HCT116 (cell line): ENCODE results near the gene DMBX1. TPM values are rescaled to one million over a fixed set of nuclear protein-coding genes. Genes with fewer than 3 reads are reported as not detected.

Source experiments
- ATAC-seq: fragments of 200-7000 bp; cut with Tn5 transposase; 2 replicates; pipeline ENCODE4 v1.9.1; 2020; ENCODE audit warnings: mild to moderate bottlenecking, moderate library complexity
- BruUV-seq: library from RNA; stranded (reverse); fragments of 400-500 nt; replicated peaks from 2 replicates; lab custom pipeline; 2021; lab: Mats Ljungman, UMichigan
- CTCF ChIA-PET: fragments of 300-600 bp; sonication (Branson Sonifier 250); formaldehyde crosslinking; loops from one replicate; lab custom pipeline; 2021; ENCODE audit warnings: antibody characterized with exemption; lab: Charles Lee
- POLR2A ChIA-PET: fragments of 300-600, 350-600 bp; sonication (Branson Sonifier 250); formaldehyde crosslinking; loops from one replicate; lab custom pipeline; 2021; ENCODE audit warnings: antibody characterized with exemption; lab: Charles Lee
- RAD21 ChIA-PET, 2 experiments: fragments of 300-600 bp; sonication (Branson Sonifier 250); formaldehyde crosslinking; loops; one replicate each; lab custom pipeline; 2023; ENCODE audit warnings: low total read pairs in 2 of 2; ENCODE audit not compliant: uncharacterized antibody in 2 of 2, unreplicated experiment in 2 of 2, low non-redundant PET in 1 of 2; lab: Charles Lee
- DNase-seq: peaks from one replicate; pipeline ENCODE4 v3.0.0-alpha.2; 2010; ENCODE audit warnings: low read depth, low spot score
- H2AFZ ChIP-seq: fragments of 200-600 bp; shearing (Covaris generic), sonication (generic); 2 replicates; pipeline ENCODE4 v1.6.1; 2017; ENCODE audit warnings: low read depth, mixed run types, mixed read lengths, antibody characterized with exemption, low read length; ENCODE audit not compliant: poor library complexity, severe bottlenecking
- H3K27ac ChIP-seq: 2 replicates; pipeline ENCODE4 v1.5.1; 2012; ENCODE audit warnings: low read depth, low read length
- H3K27me3 ChIP-seq: fragments of 200-600 bp; sonication (generic); 2 replicates; pipeline ENCODE4 v1.6.1; 2016; ENCODE audit warnings: mixed run types, low read length, mixed read lengths; ENCODE audit not compliant: insufficient read depth
- H3K36me3 ChIP-seq, 2 experiments: fragments of 200-500 bp in 1 of 2; fragments of 200-600 bp in 1 of 2; sonication (Bioruptor generic) in 1 of 2; sonication (generic) in 1 of 2; 2 replicates each; pipeline versions ENCODE4 v1.5.1 to v1.6.1; 2014 to 2016; ENCODE audit warnings: low read length in 2 of 2, inconsistent platforms in 1 of 2, mixed read lengths in 1 of 2, mixed run types in 1 of 2; ENCODE audit not compliant: insufficient read depth in 2 of 2, control insufficient read depth in 1 of 2
- H3K4me1 ChIP-seq, 2 experiments: fragments of 200-600 bp in 1 of 2; sonication (generic) in 1 of 2; 2 replicates each; pipeline versions ENCODE4 v1.5.1 to v1.6.1; 2012 to 2017; ENCODE audit warnings: low read length in 2 of 2, inconsistent platforms in 1 of 2, mild to moderate bottlenecking in 1 of 2, mixed read lengths in 1 of 2, mixed run types in 1 of 2, moderate library complexity in 1 of 2; ENCODE audit not compliant: insufficient read depth in 2 of 2, control insufficient read depth in 1 of 2
- H3K4me2 ChIP-seq: fragments of 200-600 bp; sonication (generic); 2 replicates; pipeline ENCODE4 v1.6.1; 2017; ENCODE audit warnings: mixed run types, low read length, mixed read lengths
- H3K4me3 ChIP-seq, 2 experiments: fragments of 200-600 bp in 1 of 2; sonication (generic) in 1 of 2; replicated peaks in 1 of 2; 2 replicates each; pipeline ENCODE4 v1.5.1; 2011 to 2016; ENCODE audit warnings: low read length in 2 of 2, control low read depth in 1 of 2, low read depth in 1 of 2, mild to moderate bottlenecking in 1 of 2, mixed read lengths in 1 of 2, mixed run types in 1 of 2
- H3K79me2 ChIP-seq: fragments of 200-600 bp; sonication (generic); 2 replicates; pipeline ENCODE4 v1.6.1; 2017; ENCODE audit warnings: mild to moderate bottlenecking, mixed run types, low read length, moderate library complexity, mixed read lengths; ENCODE audit not compliant: insufficient read depth
- H3K9ac ChIP-seq: fragments of 200-600 bp; sonication (generic); 2 replicates; pipeline ENCODE4 v1.6.1; 2016; ENCODE audit warnings: low read length, mixed read lengths
- H3K9me2 ChIP-seq: fragments of 200-600 bp; sonication (generic), shearing (Covaris generic); 2 replicates; pipeline ENCODE4 v1.6.1; 2017; ENCODE audit warnings: mixed run types, mild to moderate bottlenecking, moderate library complexity; ENCODE audit not compliant: insufficient read depth
- H3K9me3 ChIP-seq, 2 experiments: fragments of 200-500 bp in 1 of 2; fragments of 200-600 bp in 1 of 2; sonication (Bioruptor generic) in 1 of 2; sonication (generic) in 1 of 2; 2 replicates each; pipeline ENCODE4 v1.6.1; 2014 to 2017; ENCODE audit warnings: low read length in 2 of 2, mixed read lengths in 2 of 2, inconsistent platforms in 1 of 2, low read depth in 1 of 2, mild to moderate bottlenecking in 1 of 2, mixed run types in 1 of 2, moderate library complexity in 1 of 2; ENCODE audit not compliant: control insufficient read depth in 1 of 2, insufficient read depth in 1 of 2
- H4K20me1 ChIP-seq: fragments of 200-600 bp; sonication (generic), shearing (Covaris generic); 2 replicates; pipeline ENCODE4 v1.6.1; 2017; ENCODE audit warnings: mixed run types, mild to moderate bottlenecking, moderate library complexity; ENCODE audit not compliant: insufficient read depth
- CBX3 ChIP-seq: IDR thresholded peaks from 2 replicates; pipeline ENCODE4 v1.6.1; 2012; ENCODE audit warnings: low read depth
- CEBPB ChIP-seq: IDR thresholded peaks from 2 replicates; pipeline ENCODE4 v1.6.1; 2012; ENCODE audit warnings: low read depth
- ELF1 ChIP-seq: IDR thresholded peaks from 2 replicates; pipeline ENCODE4 v1.6.1; 2012; ENCODE audit warnings: low read depth, borderline replicate concordance
- EZH2 ChIP-seq: fragments of 200-600 bp; sonication (generic); IDR thresholded peaks from 2 replicates; pipeline ENCODE4 v1.6.1; 2017; ENCODE audit warnings: antibody characterized with exemption, mixed run types
- EZH2phosphoT487 ChIP-seq: fragments of 200-600 bp; IDR thresholded peaks from 2 replicates; pipeline ENCODE4 v1.6.1; 2018; ENCODE audit warnings: antibody characterized with exemption, borderline replicate concordance
- POLR2A ChIP-seq: IDR thresholded peaks from 2 replicates; pipeline ENCODE4 v1.7.0; 2011; ENCODE audit warnings: borderline replicate concordance; ENCODE audit not compliant: insufficient read depth, insufficient read length; ENCODE audit errors: extremely low read depth
- SRF ChIP-seq: IDR thresholded peaks from 2 replicates; pipeline ENCODE4 v1.6.1; 2012; ENCODE audit warnings: low read depth
- ZFX ChIP-seq: fragments of 450-650 bp; IDR thresholded peaks from 2 replicates; pipeline ENCODE4 v1.6.1; 2017
- ZNF274 ChIP-seq: fragments of 200-500 bp; sonication (Bioruptor generic); IDR thresholded peaks from 2 replicates; pipeline ENCODE4 v1.6.1; 2014; ENCODE audit warnings: mild to moderate bottlenecking, low read depth, low read length, inconsistent platforms
- intact Hi-C: fragments of 100-400 bp; cut with micrococcal nuclease; formaldehyde crosslinking; loops from 2 replicates; pipeline ENCODE4 v1.10.0; 2022
- total RNA-seq: library from RNA; stranded (reverse); gene quantifications from one replicate; pipeline ENCODE4 v1.2.1, GENCODE V29; 2021; ENCODE audit not compliant: unreplicated experiment
- TF ChIP-seq, protein P1 (sequence below): IDR thresholded peaks from 2 replicates; pipeline ENCODE4 v1.6.1; 2012; ENCODE audit warnings: low read depth

DMBX1 gene
- total RNA-seq, 1 experiment from 2014 or later: 4.3 TPM

DNA sequence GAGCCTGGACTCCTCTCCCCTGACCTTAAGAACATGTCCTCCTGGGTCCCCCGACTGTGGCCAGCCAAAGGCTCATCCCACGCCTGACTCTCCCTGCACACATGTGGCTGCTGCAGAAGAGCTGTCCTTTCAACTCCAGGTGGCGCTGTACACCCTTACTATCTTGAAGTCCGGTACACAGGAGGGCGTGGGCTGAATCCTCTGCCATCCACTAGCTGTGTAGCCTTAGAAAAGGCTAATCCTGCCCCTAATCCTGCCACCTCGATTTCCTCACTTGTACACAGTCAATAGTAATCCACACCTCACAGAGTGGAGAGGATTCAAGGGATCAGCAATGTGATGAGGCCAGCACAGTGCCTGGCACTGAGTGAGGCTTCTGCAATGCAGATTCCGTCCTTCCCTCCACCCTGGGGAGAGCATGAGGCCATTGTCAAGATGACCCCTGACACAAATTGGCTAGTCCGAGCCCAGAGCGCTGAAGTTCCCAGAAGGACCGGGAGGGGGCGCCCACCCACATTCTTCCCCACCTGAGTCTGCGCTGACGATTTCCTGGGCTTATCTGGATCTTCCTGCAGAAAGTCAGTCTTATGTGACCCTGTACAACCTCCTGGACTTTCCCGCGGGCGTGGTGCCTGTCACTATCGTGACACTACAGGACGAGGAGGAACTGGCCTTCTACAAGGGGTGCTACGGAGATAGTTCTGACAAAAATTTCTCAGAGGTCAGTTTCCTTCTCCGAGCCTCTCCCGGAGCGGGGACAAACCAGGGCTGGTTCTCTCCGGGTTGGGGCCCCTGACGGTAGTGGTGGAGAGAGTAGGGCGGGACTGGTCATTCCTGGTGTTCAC is 47.1 kb upstream of the DMBX1 start (continued):
- TF ChIP-seq, protein P1, sequence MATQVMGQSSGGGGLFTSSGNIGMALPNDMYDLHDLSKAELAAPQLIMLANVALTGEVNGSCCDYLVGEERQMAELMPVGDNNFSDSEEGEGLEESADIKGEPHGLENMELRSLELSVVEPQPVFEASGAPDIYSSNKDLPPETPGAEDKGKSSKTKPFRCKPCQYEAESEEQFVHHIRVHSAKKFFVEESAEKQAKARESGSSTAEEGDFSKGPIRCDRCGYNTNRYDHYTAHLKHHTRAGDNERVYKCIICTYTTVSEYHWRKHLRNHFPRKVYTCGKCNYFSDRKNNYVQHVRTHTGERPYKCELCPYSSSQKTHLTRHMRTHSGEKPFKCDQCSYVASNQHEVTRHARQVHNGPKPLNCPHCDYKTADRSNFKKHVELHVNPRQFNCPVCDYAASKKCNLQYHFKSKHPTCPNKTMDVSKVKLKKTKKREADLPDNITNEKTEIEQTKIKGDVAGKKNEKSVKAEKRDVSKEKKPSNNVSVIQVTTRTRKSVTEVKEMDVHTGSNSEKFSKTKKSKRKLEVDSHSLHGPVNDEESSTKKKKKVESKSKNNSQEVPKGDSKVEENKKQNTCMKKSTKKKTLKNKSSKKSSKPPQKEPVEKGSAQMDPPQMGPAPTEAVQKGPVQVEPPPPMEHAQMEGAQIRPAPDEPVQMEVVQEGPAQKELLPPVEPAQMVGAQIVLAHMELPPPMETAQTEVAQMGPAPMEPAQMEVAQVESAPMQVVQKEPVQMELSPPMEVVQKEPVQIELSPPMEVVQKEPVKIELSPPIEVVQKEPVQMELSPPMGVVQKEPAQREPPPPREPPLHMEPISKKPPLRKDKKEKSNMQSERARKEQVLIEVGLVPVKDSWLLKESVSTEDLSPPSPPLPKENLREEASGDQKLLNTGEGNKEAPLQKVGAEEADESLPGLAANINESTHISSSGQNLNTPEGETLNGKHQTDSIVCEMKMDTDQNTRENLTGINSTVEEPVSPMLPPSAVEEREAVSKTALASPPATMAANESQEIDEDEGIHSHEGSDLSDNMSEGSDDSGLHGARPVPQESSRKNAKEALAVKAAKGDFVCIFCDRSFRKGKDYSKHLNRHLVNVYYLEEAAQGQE: no peak

DNA sequence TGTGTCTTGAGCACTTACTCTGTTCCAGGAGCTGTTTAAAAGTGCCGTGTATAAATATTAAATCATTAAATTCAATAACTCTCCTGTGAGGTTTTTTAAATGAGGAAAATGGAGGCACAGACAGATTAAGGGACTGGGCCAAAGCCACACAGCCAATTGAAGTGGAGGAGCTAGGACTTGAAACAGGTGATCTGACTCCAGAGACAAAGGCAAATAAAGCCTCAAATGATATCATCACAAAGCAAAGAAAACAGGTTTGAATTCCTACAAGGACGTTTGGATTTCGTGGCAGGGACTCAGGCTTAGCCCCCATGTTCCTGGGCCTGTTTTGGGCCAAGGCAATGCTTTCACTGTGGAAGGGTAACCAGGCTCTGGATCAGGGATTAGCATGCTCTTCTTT is 45.2 kb upstream of the DMBX1 start:
- RAD21 ChIA-PET: interaction anchor here in 1 of 2 experiments (0.6 kb wide), 1 partner anchor 39 kb away, joined by 4 read pairs; no protein-coding TSS in a partner anchor
- no peak for TF ChIP-seq SRF
- no peak for TF ChIP-seq CEBPB
- no peak for TF ChIP-seq EZH2
- TF ChIP-seq ZNF274: no peak
- no peak for TF ChIP-seq ZFX
- no peak for TF ChIP-seq CBX3
- TF ChIP-seq EZH2phosphoT487: no peak
- TF ChIP-seq ELF1: no peak
- TF ChIP-seq POLR2A: no peak

More for the DNA sequence above, 45.2 kb upstream of the DMBX1 start:
- intact Hi-C loops: loop anchor here (5.0 kb wide), 1 partner anchor 283 kb away; no protein-coding TSS in a partner anchor
- Histone ChIP-seq H2AFZ (no peak overlapping the region), H3K4me1 (peaks cover 0 to 16% of the 10 kb centered on the region in 2 experiments; a peak in 2 of 4 replicates), H3K4me3 (no peak overlapping the region), H3K79me2 (no peaks in the 10 kb centered on the region), H4K20me1 (no peaks in the 10 kb centered on the region), H3K27ac (no peak overlapping the region), H3K9me2 (no peaks in the 10 kb centered on the region), H3K9me3 (no peaks in the 10 kb centered on the region), H3K4me2 (no peak overlapping the region), H3K36me3 (no peaks in the 10 kb centered on the region), H3K9ac (no peak overlapping the region), H3K27me3 (no peaks in the 10 kb centered on the region)
- POLR2A ChIA-PET: no interaction called here
- BruUV-seq: no TSS peak
- CTCF ChIA-PET: interaction anchor here (1.2 kb wide), 1 partner anchor 91 kb away, joined by 4 read pairs; a partner anchor contains a TSS
- ATAC-seq: no peak
- no peak for DNase-seq
